HEK293 (cell line): ENCODE data around the gene TRPV6.

Experiments used
- CTCF ChIA-PET: fragments of 350-600 bp; formaldehyde crosslinking; extraction: SDS; loops from one replicate; lab custom pipeline; 2021; ENCODE audit warnings: antibody characterized with exemption; lab: Yijun Ruan, JAX
- POLR2A ChIA-PET: fragments of 300-600 bp; formaldehyde crosslinking; extraction: SDS; loops from one replicate; lab custom pipeline; 2020; ENCODE audit warnings: antibody characterized with exemption, inconsistent platforms; lab: Yijun Ruan, JAX
- H3K27ac ChIP-seq: fragments of 200-500 bp; sonication (Bioruptor generic); 2 replicates; pipeline ENCODE4 v1.5.1; 2014; ENCODE audit warnings: low read depth, low read length, control low read depth, inconsistent platforms; ENCODE audit errors: extremely low read depth
- H3K36me3 ChIP-seq, 2 experiments: fragments of 200-500 bp in 1 of 2; sonication (Bioruptor generic) in 1 of 2; 1 replicate in 1 of 2; 2 replicates in 1 of 2; pipeline ENCODE4 v1.5.1; 2014 to 2017; ENCODE audit warnings: inconsistent platforms in 2 of 2, low read length in 2 of 2; ENCODE audit not compliant: control insufficient read depth in 2 of 2, insufficient read depth in 1 of 2
- H3K4me1 ChIP-seq: fragments of 200-500 bp; sonication (Bioruptor generic); 2 replicates; pipeline ENCODE4 v1.5.1; 2014; ENCODE audit warnings: mild to moderate bottlenecking, low read length, inconsistent platforms; ENCODE audit not compliant: control insufficient read depth, insufficient read depth
- H3K4me3 ChIP-seq: 2 replicates; pipeline ENCODE4 v1.5.1; 2011; ENCODE audit warnings: low read depth, mild to moderate bottlenecking, control low read depth, low read length, moderate library complexity
- H3K9me3 ChIP-seq: fragments of 200-500 bp; sonication (Bioruptor generic); 2 replicates; pipeline ENCODE4 v1.5.1; 2014; ENCODE audit warnings: low read depth, low read length, inconsistent platforms; ENCODE audit not compliant: control insufficient read depth, insufficient read depth
- PATZ1 ChIP-seq: fragments of 450-650 bp; formaldehyde crosslinking; IDR thresholded peaks from 2 replicates; pipeline ENCODE4 v1.5.1; 2016; ENCODE audit warnings: missing biosample characterization, missing genetic modification characterization
- SP7 ChIP-seq: fragments of 450-650 bp; formaldehyde crosslinking; IDR thresholded peaks from 2 replicates; pipeline ENCODE4 v1.5.1; 2016; ENCODE audit warnings: missing biosample characterization, missing genetic modification characterization
- WT1 ChIP-seq: fragments of 450-650 bp; formaldehyde crosslinking; IDR thresholded peaks from 2 replicates; pipeline ENCODE4 v1.5.1; 2016; ENCODE audit warnings: missing biosample characterization, missing genetic modification characterization
- ZFP41 ChIP-seq: fragments of 450-650 bp; formaldehyde crosslinking; IDR thresholded peaks from 2 replicates; pipeline ENCODE4 v1.5.1; 2016; ENCODE audit warnings: missing biosample characterization, missing genetic modification characterization, borderline replicate concordance
- ZFP69B ChIP-seq: fragments of 450-650 bp; formaldehyde crosslinking; IDR thresholded peaks from 2 replicates; pipeline ENCODE4 v1.5.1; 2016; ENCODE audit warnings: missing biosample characterization, missing genetic modification characterization
- ZNF138 ChIP-seq: fragments of 450-650 bp; formaldehyde crosslinking; IDR thresholded peaks from 2 replicates; pipeline ENCODE4 v1.5.1; 2016; ENCODE audit warnings: missing biosample characterization, missing genetic modification characterization, borderline replicate concordance
- ZNF169 ChIP-seq: fragments of 450-650 bp; formaldehyde crosslinking; IDR thresholded peaks from 2 replicates; pipeline ENCODE4 v1.5.1; 2016; ENCODE audit warnings: missing biosample characterization, missing genetic modification characterization
- ZNF174 ChIP-seq: fragments of 450-650 bp; formaldehyde crosslinking; IDR thresholded peaks from 2 replicates; pipeline ENCODE4 v1.5.0; 2017; ENCODE audit warnings: missing biosample characterization, mild to moderate bottlenecking, missing genetic modification characterization
- ZNF2 ChIP-seq: fragments of 450-650 bp; formaldehyde crosslinking; IDR thresholded peaks from 2 replicates; pipeline ENCODE4 v1.5.1; 2016; ENCODE audit warnings: missing biosample characterization, missing genetic modification characterization
- ZNF24 ChIP-seq: fragments of 450-650 bp; formaldehyde crosslinking; IDR thresholded peaks from 2 replicates; pipeline ENCODE4 v1.5.1; 2016; ENCODE audit warnings: missing biosample characterization, missing genetic modification characterization
- ZNF292 ChIP-seq: fragments of 450-650 bp; formaldehyde crosslinking; IDR thresholded peaks from 2 replicates; pipeline ENCODE4 v1.5.1; 2016; ENCODE audit warnings: low read depth, missing biosample characterization, missing genetic modification characterization, borderline replicate concordance
- ZNF394 ChIP-seq: fragments of 450-650 bp; formaldehyde crosslinking; IDR thresholded peaks from 2 replicates; pipeline ENCODE4 v1.5.1; 2016; ENCODE audit warnings: missing biosample characterization, missing genetic modification characterization, mild to moderate bottlenecking, moderate library complexity, borderline replicate concordance
- ZNF423 ChIP-seq: fragments of 450-650 bp; formaldehyde crosslinking; IDR thresholded peaks from 2 replicates; pipeline ENCODE4 v1.5.1; 2016; ENCODE audit warnings: missing biosample characterization, missing genetic modification characterization
- ZNF510 ChIP-seq: fragments of 450-650 bp; formaldehyde crosslinking; IDR thresholded peaks from 2 replicates; pipeline ENCODE4 v1.5.1; 2018; ENCODE audit warnings: mild to moderate bottlenecking, missing genetic modification characterization, missing biosample characterization; ENCODE audit not compliant: insufficient replicate concordance
- ZNF558 ChIP-seq: fragments of 450-650 bp; formaldehyde crosslinking; IDR thresholded peaks from 2 replicates; pipeline ENCODE4 v1.5.1; 2016; ENCODE audit warnings: missing biosample characterization, missing genetic modification characterization
- ZNF561 ChIP-seq: fragments of 450-650 bp; IDR thresholded peaks from 2 replicates; pipeline ENCODE4 v1.5.1; 2018; ENCODE audit warnings: missing biosample characterization, missing genetic modification characterization, borderline replicate concordance
- ZNF664 ChIP-seq: fragments of 450-650 bp; formaldehyde crosslinking; IDR thresholded peaks from 2 replicates; pipeline ENCODE4 v1.5.1; 2016; ENCODE audit warnings: missing biosample characterization, missing genetic modification characterization
- ZNF747 ChIP-seq: fragments of 450-650 bp; formaldehyde crosslinking; IDR thresholded peaks from 2 replicates; pipeline ENCODE4 v1.5.1; 2016; ENCODE audit warnings: missing biosample characterization, missing genetic modification characterization
- ZNF776 ChIP-seq: fragments of 450-650 bp; formaldehyde crosslinking; IDR thresholded peaks from 2 replicates; pipeline ENCODE4 v1.5.0; 2017; ENCODE audit warnings: missing biosample characterization, missing genetic modification characterization, borderline replicate concordance
- TF ChIP-seq, protein P1 (sequence below): fragments of 450-650 bp; formaldehyde crosslinking; IDR thresholded peaks from 2 replicates; pipeline ENCODE4 v1.5.1; 2016; ENCODE audit warnings: missing biosample characterization, missing genetic modification characterization, borderline replicate concordance
- TF ChIP-seq, protein P2 (sequence below): fragments of 450-650 bp; formaldehyde crosslinking; IDR thresholded peaks from 2 replicates; pipeline ENCODE4 v1.5.1; 2016; ENCODE audit warnings: missing biosample characterization, missing genetic modification characterization
- TF ChIP-seq, protein P3 (sequence below): fragments of 450-650 bp; formaldehyde crosslinking; IDR thresholded peaks from 2 replicates; pipeline ENCODE4 v1.5.1; 2016; ENCODE audit warnings: missing biosample characterization, missing genetic modification characterization
- TF ChIP-seq, protein P4 (sequence below): fragments of 450-650 bp; formaldehyde crosslinking; IDR thresholded peaks from 2 replicates; pipeline ENCODE4 v1.5.1; 2016; ENCODE audit warnings: missing biosample characterization, missing genetic modification characterization

TRPV6 gene

GRCh38 chr7:142853739-142854371 lies 31.7 kb downstream of the TRPV6 start:
- Histone ChIP-seq H3K4me1 (no peaks in the 10 kb centered on the region), H3K4me3 (peak overlapping the region; percentile 51), H3K27ac (no peak overlapping the region; the same call in 1 of the 2 replicates), H3K36me3 (no peaks in the 10 kb centered on the region), H3K9me3 (no peaks in the 10 kb centered on the region)
- ChIA-PET CTCF (interaction anchor here (0.5 to 3.6 kb wide), 11 partner anchors 13 to 361 kb away, joined by 3 to 18 read pairs (median 4); no protein-coding TSS in a partner anchor), POLR2A (no interaction called here)
- TF ChIP-seq ZNF747 (tag by site-specific recombination) (no peak), ZNF169 (tag by site-specific recombination) (no peak), ZNF138 (tag by site-specific recombination) (no peak), ZNF394 (tag by site-specific recombination) (0 out of 2 replicates have a peak, but pooled peaks have one; percentile 19), ZFP69B (no peak), ZNF423 (tag by site-specific recombination) (peak; percentile 97), PATZ1 (tag by site-specific recombination) (0 out of 2 replicates have a peak, but pooled peaks have one; percentile 19), SP7 (tag by site-specific recombination) (no peak), ZNF174 (tag by site-specific recombination) (no peak), ZNF561 (tag by site-specific recombination) (no peak), ZFP41 (tag by site-specific recombination) (no peak), ZNF664 (tag by site-specific recombination) (no peak), ZNF558 (tag by site-specific recombination) (no peak), ZNF510 (no peak), ZNF2 (tag by site-specific recombination) (no peak; the same call in 1 of the 2 replicates), ZNF24 (tag by site-specific recombination) (no peak), ZNF292 (tag by site-specific recombination) (no peak), WT1 (tag by site-specific recombination) (no peak), ZNF776 (tag by site-specific recombination) (no peak)
- TF ChIP-seq, protein P1, sequence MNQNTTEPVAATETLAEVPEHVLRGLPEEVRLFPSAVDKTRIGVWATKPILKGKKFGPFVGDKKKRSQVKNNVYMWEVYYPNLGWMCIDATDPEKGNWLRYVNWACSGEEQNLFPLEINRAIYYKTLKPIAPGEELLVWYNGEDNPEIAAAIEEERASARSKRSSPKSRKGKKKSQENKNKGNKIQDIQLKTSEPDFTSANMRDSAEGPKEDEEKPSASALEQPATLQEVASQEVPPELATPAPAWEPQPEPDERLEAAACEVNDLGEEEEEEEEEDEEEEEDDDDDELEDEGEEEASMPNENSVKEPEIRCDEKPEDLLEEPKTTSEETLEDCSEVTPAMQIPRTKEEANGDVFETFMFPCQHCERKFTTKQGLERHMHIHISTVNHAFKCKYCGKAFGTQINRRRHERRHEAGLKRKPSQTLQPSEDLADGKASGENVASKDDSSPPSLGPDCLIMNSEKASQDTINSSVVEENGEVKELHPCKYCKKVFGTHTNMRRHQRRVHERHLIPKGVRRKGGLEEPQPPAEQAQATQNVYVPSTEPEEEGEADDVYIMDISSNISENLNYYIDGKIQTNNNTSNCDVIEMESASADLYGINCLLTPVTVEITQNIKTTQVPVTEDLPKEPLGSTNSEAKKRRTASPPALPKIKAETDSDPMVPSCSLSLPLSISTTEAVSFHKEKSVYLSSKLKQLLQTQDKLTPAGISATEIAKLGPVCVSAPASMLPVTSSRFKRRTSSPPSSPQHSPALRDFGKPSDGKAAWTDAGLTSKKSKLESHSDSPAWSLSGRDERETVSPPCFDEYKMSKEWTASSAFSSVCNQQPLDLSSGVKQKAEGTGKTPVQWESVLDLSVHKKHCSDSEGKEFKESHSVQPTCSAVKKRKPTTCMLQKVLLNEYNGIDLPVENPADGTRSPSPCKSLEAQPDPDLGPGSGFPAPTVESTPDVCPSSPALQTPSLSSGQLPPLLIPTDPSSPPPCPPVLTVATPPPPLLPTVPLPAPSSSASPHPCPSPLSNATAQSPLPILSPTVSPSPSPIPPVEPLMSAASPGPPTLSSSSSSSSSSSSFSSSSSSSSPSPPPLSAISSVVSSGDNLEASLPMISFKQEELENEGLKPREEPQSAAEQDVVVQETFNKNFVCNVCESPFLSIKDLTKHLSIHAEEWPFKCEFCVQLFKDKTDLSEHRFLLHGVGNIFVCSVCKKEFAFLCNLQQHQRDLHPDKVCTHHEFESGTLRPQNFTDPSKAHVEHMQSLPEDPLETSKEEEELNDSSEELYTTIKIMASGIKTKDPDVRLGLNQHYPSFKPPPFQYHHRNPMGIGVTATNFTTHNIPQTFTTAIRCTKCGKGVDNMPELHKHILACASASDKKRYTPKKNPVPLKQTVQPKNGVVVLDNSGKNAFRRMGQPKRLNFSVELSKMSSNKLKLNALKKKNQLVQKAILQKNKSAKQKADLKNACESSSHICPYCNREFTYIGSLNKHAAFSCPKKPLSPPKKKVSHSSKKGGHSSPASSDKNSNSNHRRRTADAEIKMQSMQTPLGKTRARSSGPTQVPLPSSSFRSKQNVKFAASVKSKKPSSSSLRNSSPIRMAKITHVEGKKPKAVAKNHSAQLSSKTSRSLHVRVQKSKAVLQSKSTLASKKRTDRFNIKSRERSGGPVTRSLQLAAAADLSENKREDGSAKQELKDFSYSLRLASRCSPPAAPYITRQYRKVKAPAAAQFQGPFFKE (tag by site-specific recombination), result peak; percentile 55; the same call in 1 of the 2 replicates
- TF ChIP-seq, protein P2, sequence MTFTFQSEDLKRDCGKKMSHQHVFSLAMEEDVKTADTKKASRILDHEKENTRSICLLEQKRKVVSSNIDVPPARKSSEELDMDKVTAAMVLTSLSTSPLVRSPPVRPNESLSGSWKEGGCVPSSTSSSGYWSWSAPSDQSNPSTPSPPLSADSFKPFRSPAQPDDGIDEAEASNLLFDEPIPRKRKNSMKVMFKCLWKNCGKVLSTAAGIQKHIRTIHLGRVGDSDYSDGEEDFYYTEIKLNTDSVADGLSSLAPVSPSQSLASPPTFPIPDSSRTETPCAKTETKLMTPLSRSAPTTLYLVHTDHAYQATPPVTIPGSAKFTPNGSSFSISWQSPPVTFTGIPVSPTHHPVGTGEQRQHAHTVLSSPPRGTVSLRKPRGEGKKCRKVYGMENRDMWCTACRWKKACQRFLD (tag by site-specific recombination), result no peak
- TF ChIP-seq, protein P3, sequence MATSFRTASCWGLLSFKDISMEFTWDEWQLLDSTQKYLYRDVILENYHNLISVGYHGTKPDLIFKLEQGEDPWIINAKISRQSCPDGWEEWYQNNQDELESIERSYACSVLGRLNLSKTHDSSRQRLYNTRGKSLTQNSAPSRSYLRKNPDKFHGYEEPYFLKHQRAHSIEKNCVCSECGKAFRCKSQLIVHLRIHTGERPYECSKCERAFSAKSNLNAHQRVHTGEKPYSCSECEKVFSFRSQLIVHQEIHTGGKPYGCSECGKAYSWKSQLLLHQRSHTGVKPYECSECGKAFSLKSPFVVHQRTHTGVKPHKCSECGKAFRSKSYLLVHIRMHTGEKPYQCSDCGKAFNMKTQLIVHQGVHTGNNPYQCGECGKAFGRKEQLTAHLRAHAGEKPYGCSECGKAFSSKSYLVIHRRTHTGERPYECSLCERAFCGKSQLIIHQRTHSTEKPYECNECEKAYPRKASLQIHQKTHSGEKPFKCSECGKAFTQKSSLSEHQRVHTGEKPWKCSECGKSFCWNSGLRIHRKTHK, result no peak
- TF ChIP-seq, protein P4, sequence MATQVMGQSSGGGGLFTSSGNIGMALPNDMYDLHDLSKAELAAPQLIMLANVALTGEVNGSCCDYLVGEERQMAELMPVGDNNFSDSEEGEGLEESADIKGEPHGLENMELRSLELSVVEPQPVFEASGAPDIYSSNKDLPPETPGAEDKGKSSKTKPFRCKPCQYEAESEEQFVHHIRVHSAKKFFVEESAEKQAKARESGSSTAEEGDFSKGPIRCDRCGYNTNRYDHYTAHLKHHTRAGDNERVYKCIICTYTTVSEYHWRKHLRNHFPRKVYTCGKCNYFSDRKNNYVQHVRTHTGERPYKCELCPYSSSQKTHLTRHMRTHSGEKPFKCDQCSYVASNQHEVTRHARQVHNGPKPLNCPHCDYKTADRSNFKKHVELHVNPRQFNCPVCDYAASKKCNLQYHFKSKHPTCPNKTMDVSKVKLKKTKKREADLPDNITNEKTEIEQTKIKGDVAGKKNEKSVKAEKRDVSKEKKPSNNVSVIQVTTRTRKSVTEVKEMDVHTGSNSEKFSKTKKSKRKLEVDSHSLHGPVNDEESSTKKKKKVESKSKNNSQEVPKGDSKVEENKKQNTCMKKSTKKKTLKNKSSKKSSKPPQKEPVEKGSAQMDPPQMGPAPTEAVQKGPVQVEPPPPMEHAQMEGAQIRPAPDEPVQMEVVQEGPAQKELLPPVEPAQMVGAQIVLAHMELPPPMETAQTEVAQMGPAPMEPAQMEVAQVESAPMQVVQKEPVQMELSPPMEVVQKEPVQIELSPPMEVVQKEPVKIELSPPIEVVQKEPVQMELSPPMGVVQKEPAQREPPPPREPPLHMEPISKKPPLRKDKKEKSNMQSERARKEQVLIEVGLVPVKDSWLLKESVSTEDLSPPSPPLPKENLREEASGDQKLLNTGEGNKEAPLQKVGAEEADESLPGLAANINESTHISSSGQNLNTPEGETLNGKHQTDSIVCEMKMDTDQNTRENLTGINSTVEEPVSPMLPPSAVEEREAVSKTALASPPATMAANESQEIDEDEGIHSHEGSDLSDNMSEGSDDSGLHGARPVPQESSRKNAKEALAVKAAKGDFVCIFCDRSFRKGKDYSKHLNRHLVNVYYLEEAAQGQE (tag by site-specific recombination), result no peak
